T-helper 2 cell treated with Interferon-gamma antibody and Interleukin-4, amounts not matched to agents 5 μg/mL and 100 μg/mL, for 36 hours (primary cell): Measurements from ENCODE around the gene LRRIQ3.

Source experiments
- DNase-seq: peaks from one replicate; pipeline ENCODE4 v3.0.0; 2021; ENCODE audit warnings: low spot score
- H3K27ac Mint-ChIP-seq: one replicate; pipeline ENCODE4 v1.8.0; 2021; ENCODE audit warnings: mild to moderate bottlenecking, mixed read lengths
- H3K27me3 Mint-ChIP-seq: one replicate; pipeline ENCODE4 v1.8.0; 2021; ENCODE audit warnings: low read depth, mixed read lengths
- H3K36me3 Mint-ChIP-seq: one replicate; pipeline ENCODE4 v1.8.0; 2021; ENCODE audit warnings: low read depth, mixed read lengths
- H3K4me1 Mint-ChIP-seq: one replicate; pipeline ENCODE4 v1.8.0; 2021; ENCODE audit warnings: low read depth, mixed read lengths
- H3K4me3 Mint-ChIP-seq: one replicate; pipeline ENCODE4 v1.8.0; 2022; ENCODE audit warnings: mild to moderate bottlenecking, moderate library complexity, mixed read lengths
- H3K9me3 Mint-ChIP-seq: one replicate; pipeline ENCODE4 v1.8.0; 2021; ENCODE audit warnings: mixed read lengths

LRRIQ3 gene

GRCh38 chr1:74038042-74038441 lies 159.9 kb downstream of the LRRIQ3 start:
- H3K27me3 Mint-ChIP-seq: no peaks in the 10 kb centered on the region
- H3K4me1 Mint-ChIP-seq: no peaks in the 10 kb centered on the region
- H3K4me3 Mint-ChIP-seq: no peak overlapping the region
- H3K36me3 Mint-ChIP-seq: no peaks in the 10 kb centered on the region
- no peak overlapping the region for H3K27ac Mint-ChIP-seq
- DNase-seq: no peak
- peaks cover 29% of the 10 kb centered on the region for H3K9me3 Mint-ChIP-seq

GRCh38 chr1:74012583-74012982 lies 185.4 kb downstream of the LRRIQ3 start:
- H3K36me3 Mint-ChIP-seq: no peaks in the 10 kb centered on the region
- H3K4me3 Mint-ChIP-seq: no peak overlapping the region
- no peak for DNase-seq

GRCh38 chr1:74011736-74012135 lies 186.2 kb downstream of the LRRIQ3 start:
- no peaks in the 10 kb centered on the region for H3K27me3 Mint-ChIP-seq
- H3K36me3 Mint-ChIP-seq: no peaks in the 10 kb centered on the region
- no peak overlapping the region for H3K4me3 Mint-ChIP-seq
- no peak for DNase-seq
- H3K9me3 Mint-ChIP-seq: no peaks in the 10 kb centered on the region
- H3K27ac Mint-ChIP-seq: no peak overlapping the region
- H3K4me1 Mint-ChIP-seq: peaks cover 5% of the 10 kb centered on the region

More at GRCh38 chr1:74012583-74012982, 185.4 kb downstream of the LRRIQ3 start:
- Mint-ChIP-seq H3K27ac (no peak overlapping the region), H3K4me1 (peaks cover 5% of the 10 kb centered on the region), H3K9me3 (no peaks in the 10 kb centered on the region), H3K27me3 (no peaks in the 10 kb centered on the region)

GRCh38 chr1:74010206-74010605 lies 187.8 kb downstream of the LRRIQ3 start:
- H3K4me3 Mint-ChIP-seq: peak overlapping the region; percentile 60
- DNase-seq: no peak
- no peaks in the 10 kb centered on the region for H3K9me3 Mint-ChIP-seq
- H3K36me3 Mint-ChIP-seq: no peaks in the 10 kb centered on the region
- peaks cover 5% of the 10 kb centered on the region for H3K4me1 Mint-ChIP-seq
- no peaks in the 10 kb centered on the region for H3K27me3 Mint-ChIP-seq
- H3K27ac Mint-ChIP-seq: peak overlapping the region; percentile 39

GRCh38 chr1:74005533-74005932 lies 192.4 kb downstream of the LRRIQ3 start:
- H3K4me1 Mint-ChIP-seq: peaks cover 5% of the 10 kb centered on the region
- H3K4me3 Mint-ChIP-seq: no peak overlapping the region
- no peaks in the 10 kb centered on the region for H3K9me3 Mint-ChIP-seq
- H3K36me3 Mint-ChIP-seq: no peaks in the 10 kb centered on the region
- no peak overlapping the region for H3K27ac Mint-ChIP-seq
- no peak for DNase-seq
- H3K27me3 Mint-ChIP-seq: no peaks in the 10 kb centered on the region

- no peaks in the 10 kb centered on the region for H3K9me3 Mint-ChIP-seq
- H3K4me3 Mint-ChIP-seq: no peak overlapping the region
- no peaks in the 10 kb centered on the region for H3K36me3 Mint-ChIP-seq
- no peak for DNase-seq
- no peaks in the 10 kb centered on the region for H3K4me1 Mint-ChIP-seq
- H3K27me3 Mint-ChIP-seq: no peaks in the 10 kb centered on the region
- no peak overlapping the region for H3K27ac Mint-ChIP-seq
These were observed 194.2 kb downstream of the LRRIQ3 start for GRCh38 chr1:74003806-74004205.

- no peak for DNase-seq
These were observed 199.5 kb downstream of the LRRIQ3 start for GRCh38 chr1:73998348-73998959.

GRCh38 chr1:73980324-73981040 lies 217.5 kb downstream of the LRRIQ3 start:
- peaks cover 5% of the 10 kb centered on the region for H3K9me3 Mint-ChIP-seq
- no peaks in the 10 kb centered on the region for H3K36me3 Mint-ChIP-seq
- H3K4me3 Mint-ChIP-seq: no peak overlapping the region
- no peak for DNase-seq
- no peaks in the 10 kb centered on the region for H3K27me3 Mint-ChIP-seq
- no peaks in the 10 kb centered on the region for H3K4me1 Mint-ChIP-seq
- no peak overlapping the region for H3K27ac Mint-ChIP-seq

More at GRCh38 chr1:73998348-73998959, 199.5 kb downstream of the LRRIQ3 start:
- no peaks in the 10 kb centered on the region for H3K36me3 Mint-ChIP-seq
- no peaks in the 10 kb centered on the region for H3K4me1 Mint-ChIP-seq
- H3K9me3 Mint-ChIP-seq: no peaks in the 10 kb centered on the region
- no peaks in the 10 kb centered on the region for H3K27me3 Mint-ChIP-seq
- H3K27ac Mint-ChIP-seq: no peak overlapping the region
- H3K4me3 Mint-ChIP-seq: no peak overlapping the region

GRCh38 chr1:73979684-73980083 lies 218.3 kb downstream of the LRRIQ3 start:
- DNase-seq: no peak
- H3K4me1 Mint-ChIP-seq: no peaks in the 10 kb centered on the region

GRCh38 chr1:73978964-73979363 lies 219.0 kb downstream of the LRRIQ3 start:
- H3K9me3 Mint-ChIP-seq: peaks cover 5% of the 10 kb centered on the region
- H3K4me3 Mint-ChIP-seq: no peak overlapping the region
- H3K36me3 Mint-ChIP-seq: no peaks in the 10 kb centered on the region
- no peak for DNase-seq
- H3K27me3 Mint-ChIP-seq: no peaks in the 10 kb centered on the region
- H3K27ac Mint-ChIP-seq: no peak overlapping the region
- H3K4me1 Mint-ChIP-seq: no peaks in the 10 kb centered on the region

More at GRCh38 chr1:73979684-73980083, 218.3 kb downstream of the LRRIQ3 start:
- Mint-ChIP-seq H3K27me3 (no peaks in the 10 kb centered on the region), H3K4me3 (no peak overlapping the region), H3K9me3 (peaks cover 5% of the 10 kb centered on the region), H3K36me3 (no peaks in the 10 kb centered on the region), H3K27ac (no peak overlapping the region)
